K562 (cell line): ENCODE data around the gene PGD.

ENCODE experiments used
- ATF2 ChIP-seq: sonication (generic); formaldehyde crosslinking; IDR thresholded peaks from 2 replicates; pipeline ENCODE4 v1.8.1; 2022; ENCODE audit warnings: missing genetic modification reagents
- CBX5 ChIP-seq: IDR thresholded peaks from 2 replicates; pipeline ENCODE4 v1.6.1; 2014; ENCODE audit warnings: low read depth, borderline replicate concordance
- HNRNPH1 ChIP-seq: fragments of 200-400 bp; formaldehyde crosslinking; optimal IDR thresholded peaks from 2 replicates; pipeline ENCODE3; 2017; ENCODE audit warnings: low read depth, mild to moderate bottlenecking, low read length, moderate library complexity
- MEIS2 ChIP-seq: fragments of 450-650 bp; IDR thresholded peaks from 2 replicates; pipeline ENCODE4 v1.6.1; 2014; ENCODE audit warnings: mild to moderate bottlenecking; ENCODE audit not compliant: partially characterized antibody
- RNF2 ChIP-seq: sonication (generic); IDR thresholded peaks from 2 replicates; pipeline ENCODE4 v1.6.1; 2016
- TBP ChIP-seq: optimal IDR thresholded peaks from 2 replicates; pipeline ENCODE3; 2011; ENCODE audit warnings: low read depth, low read length, improper control_type of control experiment
- TRIM24 ChIP-seq, 2 experiments: fragments of 450-650 bp; IDR thresholded peaks; 2 replicates each; pipeline ENCODE4 v1.6.1; 2016
- USF2 ChIP-seq: sonication (generic); formaldehyde crosslinking; IDR thresholded peaks from 2 replicates; pipeline ENCODE4 v1.5.0; 2020; ENCODE audit warnings: missing genetic modification reagents
- ZBED1 ChIP-seq: IDR thresholded peaks from 2 replicates; pipeline ENCODE4 v1.6.1; 2014
- ZNF184 ChIP-seq: sonication (generic); formaldehyde crosslinking; IDR thresholded peaks from 2 replicates; pipeline ENCODE4 v1.5.0; 2020; ENCODE audit warnings: missing genetic modification reagents

- TF ChIP-seq RNF2 (0 out of 2 replicates have a peak, but pooled peaks have one; percentile 45), ZBED1 (no peak), MEIS2 (no peak), ZNF184 (no peak), USF2 (no peak), ATF2 (CRISPR knock-in tag) (no peak), HNRNPH1 (no peak), TBP (peak; percentile 22), CBX5 (no peak), TRIM24 (IDR thresholded peaks at IDR 0.05) (peak; percentile 52 to 61; a peak in 2 of 4 replicates)
Measured at GRCh38 chr1:10459184-10459583, 60.3 kb downstream of the PGD start.
